HL-60/S4 treated with retinoic acid at 250 ng/mL for 4 days and 3 days (cell line): Measurements from ENCODE around the gene LRRC37A3.
"Not testable (repeated sequence)": the region's sequence is repeated elsewhere in the genome, so short reads cannot be mapped to it uniquely, and the experiment has no call there.

Experiments used
- in situ Hi-C: fragments of 300-500 bp; cut with MboI; formaldehyde crosslinking; loops from 2 replicates; pipeline ENCODE4 v1.7.0; 2022; ENCODE audit warnings: low sequenced_read_pairs

The LRRC37A3 gene

GRCh38 chr17:64837018-64837761 is 82.1 kb downstream of the LRRC37A3 start:
- in situ Hi-C loops = not testable (repeated sequence)

GRCh38 chr17:64836623-64837017 is 82.7 kb downstream of the LRRC37A3 start:
- in situ Hi-C loops = not testable (repeated sequence)

GRCh38 chr17:64834060-64834459 is 85.2 kb downstream of the LRRC37A3 start:
- in situ Hi-C loops = not testable (repeated sequence)

GRCh38 chr17:64830631-64831040 is 88.6 kb downstream of the LRRC37A3 start:
- in situ Hi-C loops = not testable (repeated sequence)

GRCh38 chr17:64829824-64830630 is 89.3 kb downstream of the LRRC37A3 start:
- in situ Hi-C loops = not testable (repeated sequence)

GRCh38 chr17:64829068-64829467 is 90.2 kb downstream of the LRRC37A3 start:
- in situ Hi-C loops = not testable (repeated sequence)

GRCh38 chr17:64818904-64819303 is 100.4 kb downstream of the LRRC37A3 start:
- in situ Hi-C loops = not testable (repeated sequence)

GRCh38 chr17:64815833-64816198 is 103.5 kb downstream of the LRRC37A3 start:
- in situ Hi-C loops = not testable (repeated sequence)

GRCh38 chr17:64814993-64815832 is 104.1 kb downstream of the LRRC37A3 start:
- in situ Hi-C loops = not testable (repeated sequence)

- in situ Hi-C loops = not testable (repeated sequence)
Observed at GRCh38 chr17:64808178-64808977, 110.9 kb downstream of the LRRC37A3 start.
